Mesenchymal stem cell (in vitro differentiated cells and primary cell): ENCODE data around the gene CMTM4.

Experiments
- DNase-seq: peaks from one replicate; pipeline ENCODE4 v3.0.0-alpha.2; 2013
- H2AFZ ChIP-seq: one replicate; pipeline ENCODE4 v1.6.1; 2013; ENCODE audit warnings: low read depth, mild to moderate bottlenecking, control low read depth, inconsistent platforms, low read length, moderate library complexity
- H2AK5ac ChIP-seq: 2 replicates; pipeline ENCODE4 v1.6.1; 2013; ENCODE audit warnings: low read length, moderate library complexity, mild to moderate bottlenecking, inconsistent platforms; ENCODE audit not compliant: severe bottlenecking
- H2BK120ac ChIP-seq: one replicate; pipeline ENCODE4 v1.6.1; 2013; ENCODE audit warnings: low read depth, mild to moderate bottlenecking, inconsistent platforms, low read length, moderate library complexity
- H2BK12ac ChIP-seq, 2 experiments: one replicate each; pipeline ENCODE4 v1.6.1; 2013; ENCODE audit warnings: inconsistent platforms in 2 of 2, low read length in 2 of 2, mild to moderate bottlenecking in 2 of 2, moderate library complexity in 2 of 2, control low read depth in 1 of 2
- H2BK15ac ChIP-seq: one replicate; pipeline ENCODE4 v1.6.1; 2013; ENCODE audit warnings: mild to moderate bottlenecking, low read depth, inconsistent platforms; ENCODE audit not compliant: poor library complexity, severe bottlenecking
- H2BK5ac ChIP-seq: 2 replicates; pipeline ENCODE4 v1.6.1; 2013; ENCODE audit warnings: low read depth, mild to moderate bottlenecking, low read length, control low read depth, inconsistent platforms; ENCODE audit not compliant: poor library complexity, severe bottlenecking
- H3K14ac ChIP-seq, 2 experiments: one replicate each; pipeline ENCODE4 v1.6.1; 2013; ENCODE audit warnings: inconsistent platforms in 2 of 2, low read length in 2 of 2, control low read depth in 1 of 2, mild to moderate bottlenecking in 1 of 2, moderate library complexity in 1 of 2
- H3K18ac ChIP-seq, 2 experiments: one replicate each; pipeline ENCODE4 v1.6.1; 2013; ENCODE audit warnings: inconsistent platforms in 2 of 2, low read length in 2 of 2, control low read depth in 1 of 2, low read depth in 1 of 2, mild to moderate bottlenecking in 1 of 2
- H3K23ac ChIP-seq, 2 experiments: one replicate each; pipeline ENCODE4 v1.6.1; 2013; ENCODE audit warnings: inconsistent platforms in 2 of 2, low read length in 2 of 2, mild to moderate bottlenecking in 2 of 2, moderate library complexity in 2 of 2, control low read depth in 1 of 2
- H3K27ac ChIP-seq: 2 replicates; pipeline ENCODE4 v1.5.1; 2013; ENCODE audit warnings: mild to moderate bottlenecking, moderate library complexity, low read length, control low read depth, inconsistent platforms; ENCODE audit not compliant: poor library complexity, severe bottlenecking
- H3K27me3 ChIP-seq, 2 experiments: 2 replicates each; pipeline versions ENCODE4 v1.6.1 to v1.7.0; 2013; ENCODE audit warnings: low read length in 2 of 2, mild to moderate bottlenecking in 2 of 2, moderate library complexity in 2 of 2, control low read depth in 1 of 2, inconsistent platforms in 1 of 2; ENCODE audit not compliant: control insufficient read depth in 1 of 2, insufficient read depth in 1 of 2
- H3K36me3 ChIP-seq, 2 experiments: 2 replicates each; pipeline versions ENCODE4 v1.6.1 to v1.7.0; 2013; ENCODE audit warnings: low read length in 2 of 2, control low read depth in 1 of 2, inconsistent platforms in 1 of 2, low read depth in 1 of 2, mild to moderate bottlenecking in 1 of 2; ENCODE audit not compliant: insufficient read depth in 2 of 2, control insufficient read depth in 1 of 2
- H3K4ac ChIP-seq, 2 experiments: one replicate each; pipeline ENCODE4 v1.6.1; 2013; ENCODE audit warnings: inconsistent platforms in 2 of 2, low read length in 2 of 2, mild to moderate bottlenecking in 2 of 2, moderate library complexity in 2 of 2, control low read depth in 1 of 2, low read depth in 1 of 2
- H3K4me1 ChIP-seq: 2 replicates; pipeline ENCODE4 v1.6.1; 2013; ENCODE audit warnings: low read depth, low read length, control low read depth; ENCODE audit not compliant: control insufficient read depth, insufficient read depth
- H3K4me2 ChIP-seq: 2 replicates; pipeline ENCODE4 v1.6.1; 2013; ENCODE audit warnings: low read length, mild to moderate bottlenecking, inconsistent platforms; ENCODE audit not compliant: poor library complexity, severe bottlenecking
- H3K4me3 ChIP-seq, 2 experiments: 2 replicates each; pipeline versions ENCODE4 v1.5.1 to v1.7.0; 2013; ENCODE audit warnings: low read length in 2 of 2, mild to moderate bottlenecking in 2 of 2, control low read depth in 1 of 2, low read depth in 1 of 2; ENCODE audit not compliant: insufficient read depth in 1 of 2
- H3K79me1 ChIP-seq: replicated peaks from 2 replicates; pipeline ENCODE4 v1.6.1; 2013; ENCODE audit warnings: mild to moderate bottlenecking, control low read depth, low read length, inconsistent platforms; ENCODE audit not compliant: poor library complexity, severe bottlenecking
- H3K9ac ChIP-seq: 2 replicates; pipeline ENCODE4 v1.7.0; 2013; ENCODE audit warnings: mild to moderate bottlenecking, low read length, moderate library complexity
- H3K9me3 ChIP-seq: 2 replicates; pipeline ENCODE4 v1.7.0; 2013; ENCODE audit warnings: mild to moderate bottlenecking, low read length; ENCODE audit not compliant: control insufficient read depth
- H4K8ac ChIP-seq: one replicate; pipeline ENCODE4 v1.6.1; 2013; ENCODE audit warnings: inconsistent platforms, mild to moderate bottlenecking, low read length, moderate library complexity
- H4K91ac ChIP-seq: one replicate; pipeline ENCODE4 v1.6.1; 2013; ENCODE audit warnings: mild to moderate bottlenecking, low read length, inconsistent platforms
- WGBS: methylation state at CpG from one replicate; pipeline ENCODE4 v1.1.7; 2013; ENCODE audit warnings: mixed read lengths; 5-methylcytosine and 5-hydroxymethylcytosine counted together

CMTM4 gene

GRCh38 chr16:66576296-66576695 lies 120.2 kb downstream of the CMTM4 start:
- H3K36me3 ChIP-seq = peaks cover 0 to 10% of the 10 kb centered on the region in 2 experiments
- no peak overlapping the region for H2AFZ ChIP-seq
- WGBS = 96% methylated on average over 4 of the region's 5 CpGs

GRCh38 chr16:66575060-66575459 lies 121.5 kb downstream of the CMTM4 start:
- WGBS = 88% methylated on average over 3 of the region's 3 CpGs
- no peak overlapping the region for H2BK5ac ChIP-seq
- H2BK15ac ChIP-seq = no peak overlapping the region

More at GRCh38 chr16:66576296-66576695, 120.2 kb downstream of the CMTM4 start:
- Histone ChIP-seq H3K4ac (no peak overlapping the region), H2AK5ac (no peak overlapping the region), H3K4me1 (peaks cover 11% of the 10 kb centered on the region), H3K4me3 (no peak overlapping the region), H2BK5ac (no peak overlapping the region), H3K27ac (no peak overlapping the region), H2BK15ac (no peak overlapping the region), H3K18ac (no peak overlapping the region), H2BK12ac (no peak overlapping the region), H4K91ac (no peak overlapping the region), H3K79me1 (no peaks in the 10 kb centered on the region), H3K23ac (no peak overlapping the region), H3K27me3 (peaks cover 0 to 13% of the 10 kb centered on the region in 2 experiments), H2BK120ac (no peak overlapping the region), H3K9ac (no peak overlapping the region), H3K9me3 (no peaks in the 10 kb centered on the region), H3K4me2 (no peak overlapping the region), H3K14ac (no peak overlapping the region), H4K8ac (no peak overlapping the region)
- DNase-seq = no peak

DNA sequence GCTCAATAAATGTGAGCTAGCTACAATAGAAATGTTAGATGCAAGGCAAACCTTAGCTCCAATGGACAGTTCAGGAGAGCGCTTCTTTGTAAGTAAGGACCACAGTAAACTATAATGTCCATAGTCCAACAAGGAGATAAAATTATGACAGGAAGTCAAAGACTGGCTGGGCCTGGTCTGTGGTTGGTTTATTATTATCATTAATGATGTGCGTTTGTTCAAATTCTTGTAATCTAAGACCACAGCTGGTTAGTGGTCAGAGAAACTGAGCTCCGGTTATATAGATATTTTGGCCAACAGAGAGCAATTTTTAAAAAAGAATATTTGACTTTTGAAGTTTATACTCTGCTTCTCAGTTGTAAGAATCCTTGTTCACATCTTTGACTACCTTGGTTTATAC lies 122.0 kb downstream of the CMTM4 start:
- Histone ChIP-seq H3K27ac (no peak overlapping the region), H2BK12ac (no peak overlapping the region), H2BK15ac (no peak overlapping the region), H3K23ac (no peak overlapping the region), H3K4me2 (no peak overlapping the region), H3K14ac (no peak overlapping the region), H4K91ac (no peak overlapping the region), H3K4me3 (no peak overlapping the region), H3K9ac (no peak overlapping the region), H3K4ac (no peak overlapping the region), H3K4me1 (peaks cover 7% of the 10 kb centered on the region), H3K27me3 (peaks cover 0 to 13% of the 10 kb centered on the region in 2 experiments), H2AK5ac (no peak overlapping the region), H2AFZ (no peak overlapping the region), H3K9me3 (no peaks in the 10 kb centered on the region), H2BK120ac (no peak overlapping the region), H3K18ac (no peak overlapping the region), H3K36me3 (peaks cover 0 to 10% of the 10 kb centered on the region in 2 experiments), H3K79me1 (no peaks in the 10 kb centered on the region), H2BK5ac (no peak overlapping the region), H4K8ac (no peak overlapping the region)
- no peak for DNase-seq
- 99% methylated on average over 3 of the region's 3 CpGs for WGBS

More at GRCh38 chr16:66575060-66575459, 121.5 kb downstream of the CMTM4 start:
- Histone ChIP-seq H3K27me3 (peaks cover 0 to 13% of the 10 kb centered on the region in 2 experiments), H3K4me3 (no peak overlapping the region), H3K4me2 (no peak overlapping the region), H3K9me3 (no peaks in the 10 kb centered on the region), H2BK120ac (no peak overlapping the region), H3K9ac (no peak overlapping the region), H3K14ac (no peak overlapping the region), H3K4me1 (peaks cover 7% of the 10 kb centered on the region), H3K27ac (no peak overlapping the region), H3K4ac (no peak overlapping the region), H4K8ac (no peak overlapping the region), H3K18ac (no peak overlapping the region), H3K23ac (no peak overlapping the region), H3K36me3 (peaks cover 0 to 10% of the 10 kb centered on the region in 2 experiments), H2BK12ac (no peak overlapping the region), H3K79me1 (no peaks in the 10 kb centered on the region), H4K91ac (no peak overlapping the region), H2AK5ac (no peak overlapping the region), H2AFZ (no peak overlapping the region)
- DNase-seq = no peak

- Histone ChIP-seq H2AFZ (no peak overlapping the region), H2AK5ac (peak overlapping the region; percentile 46), H3K4me3 (no peak overlapping the region), H3K27me3 (peaks cover 0 to 13% of the 10 kb centered on the region in 2 experiments), H2BK120ac (no peak overlapping the region), H3K4me2 (no peak overlapping the region), H3K4ac (no peak overlapping the region), H3K4me1 (peaks cover 3% of the 10 kb centered on the region), H4K91ac (no peak overlapping the region), H4K8ac (no peak overlapping the region), H3K14ac (no peak overlapping the region), H3K27ac (no peak overlapping the region), H3K79me1 (no peaks in the 10 kb centered on the region), H2BK5ac (no peak overlapping the region), H2BK15ac (no peak overlapping the region), H3K36me3 (peaks cover 0 to 6% of the 10 kb centered on the region in 2 experiments), H3K18ac (no peak overlapping the region), H3K9ac (no peak overlapping the region), H3K9me3 (no peaks in the 10 kb centered on the region), H2BK12ac (no peak overlapping the region), H3K23ac (no peak overlapping the region)
- 100% methylated on average over 1 of the region's 1 CpG for WGBS
- no peak for DNase-seq
Observed at GRCh38 chr16:66574081-66574480, 122.5 kb downstream of the CMTM4 start.
